ENCODE results near the gene NOVA2.

NOVA2 gene

GRCh38 chr19:45960595-45961235 is 12.9 kb downstream of the NOVA2 start:
- no peak for DNase-seq

GRCh38 chr19:45959517-45960025 is 14.1 kb downstream of the NOVA2 start:
- no peak for DNase-seq

- no peak for DNase-seq
Observed at GRCh38 chr19:45958769-45959516, 14.7 kb downstream of the NOVA2 start.

- no peak for DNase-seq
Observed at GRCh38 chr19:45958320-45958719, 15.3 kb downstream of the NOVA2 start.

GRCh38 chr19:45955905-45956608 is 17.6 kb downstream of the NOVA2 start:
- no peak for DNase-seq

- DNase-seq, result no peak
Observed at GRCh38 chr19:45954156-45954555, 19.5 kb downstream of the NOVA2 start.

- no peak for DNase-seq
Observed at GRCh38 chr19:45953676-45954075, 20.0 kb downstream of the NOVA2 start.

- DNase-seq, result peak in 2 of 5 experiments; percentile 24 to 59
Observed at GRCh38 chr19:45952686-45953505, 20.8 kb downstream of the NOVA2 start.

GRCh38 chr19:45952341-45952685 is 21.4 kb downstream of the NOVA2 start:
- DNase-seq, result no peak

GRCh38 chr19:45947926-45948325 is 25.7 kb downstream of the NOVA2 start:
- DNase-seq, result no peak

- no peak for DNase-seq
Observed at GRCh38 chr19:45940515-45940805, 33.2 kb downstream of the NOVA2 start.

GRCh38 chr19:45939792-45940514 is 33.7 kb downstream of the NOVA2 start:
- no peak for DNase-seq

- peak in 1 of 5 experiments; percentile 29 for DNase-seq
Observed at GRCh38 chr19:45938733-45939319, 34.8 kb downstream of the NOVA2 start.

GRCh38 chr19:45935267-45935666 is 38.4 kb downstream of the NOVA2 start:
- DNase-seq, result no peak

- DNase-seq, result no peak
Observed at GRCh38 chr19:45934551-45935230, 39.0 kb downstream of the NOVA2 start.

GRCh38 chr19:45933759-45934158 is 39.9 kb downstream of the NOVA2 start:
- no peak for DNase-seq

- DNase-seq, result no peak
Observed at GRCh38 chr19:45931055-45931454, 42.6 kb downstream of the NOVA2 start.

GRCh38 chr19:45929247-45929646 is 44.4 kb downstream of the NOVA2 start:
- DNase-seq, result no peak

GRCh38 chr19:45927565-45928261 is 46.0 kb downstream of the NOVA2 start:
- DNase-seq, result peak; percentile 71 to 95 (median 77)

GRCh38 chr19:45924891-45925447 is 48.7 kb downstream of the NOVA2 start:
- DNase-seq, result no peak

Data from T-helper 2 cell (primary cell).